GM12878 (cell line): ENCODE results near the gene OTUD5. TPM values are rescaled to one million over a fixed set of nuclear protein-coding genes. Genes with fewer than 3 reads are reported as not detected.

Experiments
- ATF3 ChIP-seq: IDR thresholded peaks from 2 replicates; pipeline ENCODE4 v1.6.1; 2011; ENCODE audit warnings: low read depth, mild to moderate bottlenecking, low read length, moderate library complexity, borderline replicate concordance; ENCODE audit errors: extremely low read depth
- CBX5 ChIP-seq: sonication (generic); IDR thresholded peaks from 2 replicates; pipeline ENCODE4 v1.6.1; 2016; ENCODE audit warnings: low read depth, moderate library complexity, mild to moderate bottlenecking, inconsistent platforms
- CEBPB ChIP-seq, 2 experiments: fragments of 150-350 bp in 1 of 2; IDR thresholded peaks; 2 replicates each; pipeline ENCODE4 v1.6.1; 2012 to 2014; ENCODE audit warnings: low read depth in 2 of 2, low read length in 2 of 2, borderline replicate concordance in 1 of 2, inconsistent platforms in 1 of 2
- CHD4 ChIP-seq: fragments of 200-600 bp; sonication (generic); IDR thresholded peaks from 2 replicates; pipeline ENCODE4 v1.6.1; 2016; ENCODE audit warnings: mild to moderate bottlenecking
- CREB1 ChIP-seq: IDR thresholded peaks from 2 replicates; pipeline ENCODE4 v1.6.1; 2012; ENCODE audit warnings: low read depth, mild to moderate bottlenecking, inconsistent platforms
- CTCF ChIP-seq, 3 experiments: IDR thresholded peaks in 2 of 3; conservative IDR thresholded peaks in 1 of 3; 2 replicates each; pipeline ENCODE4 v1.5.1; 2011; ENCODE audit warnings: low read depth in 3 of 3, low read length in 3 of 3, mild to moderate bottlenecking in 3 of 3, control low read depth in 2 of 3, moderate library complexity in 2 of 3, inconsistent platforms in 1 of 3, mixed read lengths in 1 of 3; ENCODE audit not compliant: control insufficient read depth in 2 of 3, insufficient read depth in 1 of 3; ENCODE audit errors: extremely low read depth in 1 of 3
- EED ChIP-seq: sonication (generic); IDR thresholded peaks from 2 replicates; pipeline ENCODE4 v1.6.1; 2016; ENCODE audit warnings: antibody characterized with exemption, low read depth
- HDAC2 ChIP-seq: fragments of 200-600 bp; sonication (generic); IDR thresholded peaks from 2 replicates; pipeline ENCODE4 v1.6.1; 2017
- HDGF ChIP-seq: fragments of 450-650 bp; IDR thresholded peaks from 2 replicates; pipeline ENCODE4 v1.6.1; 2016; ENCODE audit warnings: antibody characterized with exemption
- LARP7 ChIP-seq: fragments of 450-650 bp; IDR thresholded peaks from 2 replicates; pipeline ENCODE4 v1.6.1; 2017; ENCODE audit warnings: mild to moderate bottlenecking
- NFYA ChIP-seq: IDR thresholded peaks from 2 replicates; pipeline ENCODE4 v1.6.1; 2011; ENCODE audit warnings: low read depth, mild to moderate bottlenecking, low read length, improper control_type of control experiment, borderline replicate concordance
- NFYB ChIP-seq: IDR thresholded peaks from 2 replicates; pipeline ENCODE4 v1.6.1; 2011; ENCODE audit warnings: low read depth, mild to moderate bottlenecking, low read length, improper control_type of control experiment, moderate library complexity; ENCODE audit not compliant: insufficient read depth
- PAX8 ChIP-seq: fragments of 450-650 bp; IDR thresholded peaks from 2 replicates; pipeline ENCODE4 v1.6.1; 2017; ENCODE audit warnings: mild to moderate bottlenecking, moderate library complexity
- RAD21 ChIP-seq: IDR thresholded peaks from 2 replicates; pipeline ENCODE4 v1.6.1; 2011; ENCODE audit warnings: mild to moderate bottlenecking, low read depth, low read length, moderate library complexity; ENCODE audit not compliant: insufficient read depth
- RB1 ChIP-seq: fragments of 450-650 bp; formaldehyde crosslinking; IDR thresholded peaks from 2 replicates; pipeline ENCODE4 v1.6.1; 2017; ENCODE audit warnings: mild to moderate bottlenecking, borderline replicate concordance
- SREBF2 ChIP-seq: IDR thresholded peaks from 2 replicates; pipeline ENCODE4 v1.6.1; 2012; ENCODE audit warnings: mild to moderate bottlenecking, low read length
- STAT3 ChIP-seq: IDR thresholded peaks from 2 replicates; pipeline ENCODE4 v1.6.1; 2011; ENCODE audit warnings: low read depth, low read length, improper control_type of control experiment
- SUZ12 ChIP-seq: fragments of 200-600 bp; sonication (generic); IDR thresholded peaks from one replicate; pipeline ENCODE4 v1.6.1; 2018; ENCODE audit warnings: antibody characterized with exemption, mild to moderate bottlenecking; ENCODE audit not compliant: unreplicated experiment
- polyA plus RNA-seq, 11 experiments: library from polyadenylated mRNA; depleted of rRNA in 4 of 11; unstranded in 6 of 11; stranded (reverse) in 5 of 11; fragments of >200 nt; fragmentation: Nextera tagmentation in 4 of 11; fragmentation: Illumina TruSeq in 1 of 11; extraction: Ambion mirVana in 4 of 11; extraction: Trizol in 1 of 11; gene quantifications; 1 replicate in 1 of 11; 2 replicates in 10 of 11; pipeline versions ENCODE4 v1.2.1 to v1.2.3, GENCODE V29; 2011 to 2016; ENCODE audit warnings: inconsistent platforms in 2 of 11, missing spikeins in 2 of 11, low read depth in 1 of 11
- total RNA-seq, 4 experiments: library from RNA; depleted of rRNA in 3 of 4; stranded (reverse); fragments of >200 nt in 3 of 4; fragmentation: Illumina TruSeq in 1 of 4; extraction: Trizol in 1 of 4; gene quantifications; 2 replicates each; pipeline versions ENCODE4 v1.2.1 to v1.2.3, GENCODE V29; 2013 to 2021
- TF ChIP-seq, protein P1 (sequence below): fragments of 450-650 bp; IDR thresholded peaks from 2 replicates; pipeline ENCODE4 v1.6.1; 2016; ENCODE audit warnings: mild to moderate bottlenecking
- TF ChIP-seq, protein P2 (sequence below): fragments of 450-650 bp; formaldehyde crosslinking; IDR thresholded peaks from 2 replicates; pipeline ENCODE4 v1.4.0; 2022; ENCODE audit warnings: mild to moderate bottlenecking, moderate library complexity

OTUD5 gene
- total and polyA plus RNA-seq, 10 of the 15 experiments (the other 5 are each of a cell fraction or from before 2014, with no cell fraction given): 2.0 to 50.3 (median 22.7) TPM

- TF ChIP-seq CBX5 (0 out of 2 replicates have a peak, but pooled peaks have one; percentile 54), HDAC2 (no peak), RAD21 (peak; percentile 57), EED (peak; percentile 88), PAX8 (no peak), CREB1 (peak; percentile 65; the same call in 1 of the 2 replicates), HDGF (no peak), RB1 (peak; percentile 76; the same call in 1 of the 2 replicates), CTCF (IDR thresholded peaks at IDR 0.05 in 2 of 3, conservative IDR thresholded peaks at IDR 0.05 in 1 of 3; ENCODE audit: control insufficient read depth in 2 of 3, extremely low read depth in 1 of 3, insufficient read depth in 1 of 3, low read depth in 3 of 3, low read length in 3 of 3) (peak; percentile 41 to 57 (median 56); a peak in 5 of 6 replicates), CEBPB (IDR thresholded peaks at IDR 0.05; ENCODE audit: borderline replicate concordance in 1 of 2, low read depth in 2 of 2, low read length in 2 of 2) (no peak; a peak in 1 of 4 replicates), CHD4 (no peak), ATF3 (0 out of 2 replicates have a peak, but pooled peaks have one; percentile 39), NFYB (no peak), NFYA (no peak), LARP7 (0 out of 2 replicates have a peak, but pooled peaks have one; percentile 32), STAT3 (peak; percentile 100), SREBF2 (no peak), SUZ12 (no peak)
- TF ChIP-seq, protein P1, sequence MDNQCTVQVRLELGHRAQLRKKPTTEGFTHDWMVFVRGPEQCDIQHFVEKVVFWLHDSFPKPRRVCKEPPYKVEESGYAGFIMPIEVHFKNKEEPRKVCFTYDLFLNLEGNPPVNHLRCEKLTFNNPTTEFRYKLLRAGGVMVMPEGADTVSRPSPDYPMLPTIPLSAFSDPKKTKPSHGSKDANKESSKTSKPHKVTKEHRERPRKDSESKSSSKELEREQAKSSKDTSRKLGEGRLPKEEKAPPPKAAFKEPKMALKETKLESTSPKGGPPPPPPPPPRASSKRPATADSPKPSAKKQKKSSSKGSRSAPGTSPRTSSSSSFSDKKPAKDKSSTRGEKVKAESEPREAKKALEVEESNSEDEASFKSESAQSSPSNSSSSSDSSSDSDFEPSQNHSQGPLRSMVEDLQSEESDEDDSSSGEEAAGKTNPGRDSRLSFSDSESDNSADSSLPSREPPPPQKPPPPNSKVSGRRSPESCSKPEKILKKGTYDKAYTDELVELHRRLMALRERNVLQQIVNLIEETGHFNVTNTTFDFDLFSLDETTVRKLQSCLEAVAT: peak; percentile 98
- TF ChIP-seq, protein P2, sequence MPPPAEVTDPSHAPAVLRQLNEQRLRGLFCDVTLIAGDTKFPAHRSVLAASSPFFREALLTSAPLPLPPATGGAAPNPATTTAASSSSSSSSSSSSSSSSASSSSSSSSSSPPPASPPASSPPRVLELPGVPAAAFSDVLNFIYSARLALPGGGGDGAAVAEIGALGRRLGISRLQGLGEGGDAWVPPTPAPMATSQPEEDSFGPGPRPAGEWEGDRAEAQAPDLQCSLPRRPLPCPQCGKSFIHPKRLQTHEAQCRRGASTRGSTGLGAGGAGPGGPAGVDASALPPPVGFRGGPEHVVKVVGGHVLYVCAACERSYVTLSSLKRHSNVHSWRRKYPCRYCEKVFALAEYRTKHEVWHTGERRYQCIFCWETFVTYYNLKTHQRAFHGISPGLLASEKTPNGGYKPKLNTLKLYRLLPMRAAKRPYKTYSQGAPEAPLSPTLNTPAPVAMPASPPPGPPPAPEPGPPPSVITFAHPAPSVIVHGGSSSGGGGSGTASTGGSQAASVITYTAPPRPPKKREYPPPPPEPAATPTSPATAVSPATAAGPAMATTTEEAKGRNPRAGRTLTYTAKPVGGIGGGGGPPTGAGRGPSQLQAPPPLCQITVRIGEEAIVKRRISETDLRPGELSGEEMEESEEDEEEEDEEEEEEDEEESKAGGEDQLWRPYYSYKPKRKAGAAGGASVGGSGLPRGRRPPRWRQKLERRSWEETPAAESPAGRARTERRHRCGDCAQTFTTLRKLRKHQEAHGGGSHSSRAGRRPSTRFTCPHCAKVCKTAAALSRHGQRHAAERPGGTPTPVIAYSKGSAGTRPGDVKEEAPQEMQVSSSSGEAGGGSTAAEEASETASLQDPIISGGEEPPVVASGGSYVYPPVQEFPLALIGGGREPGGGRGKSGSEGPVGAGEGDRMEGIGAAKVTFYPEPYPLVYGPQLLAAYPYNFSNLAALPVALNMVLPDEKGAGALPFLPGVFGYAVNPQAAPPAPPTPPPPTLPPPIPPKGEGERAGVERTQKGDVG (CRISPR knock-in tag): no peak
These were observed 20.1 kb downstream of the OTUD5 start (continued) for GRCh38 chrX:48937054-48937907.
